Fibroblast of the aortic adventitia (primary cell): ENCODE data around the gene GRM5. TPM values are rescaled to one million over a fixed set of nuclear protein-coding genes. Genes with fewer than 3 reads are reported as not detected.
"Not testable (repeated sequence)": the region's sequence is repeated elsewhere in the genome, so short reads cannot be mapped to it uniquely, and the experiment has no call there.

Experiments used
- DNase-seq: peaks from one replicate; pipeline ENCODE4 v3.0.0-alpha.2; 2010; ENCODE audit warnings: low read depth
- H3K4me3 ChIP-seq: 2 replicates; pipeline ENCODE4 v1.5.1; 2011; ENCODE audit warnings: low read depth, mild to moderate bottlenecking, control low read depth, low read length, moderate library complexity
- total RNA-seq: library from RNA; depleted of rRNA; stranded (reverse); fragments of >200 nt; gene quantifications from 2 replicates; pipeline ENCODE4 v1.2.3, GENCODE V29; 2012; ENCODE audit warnings: low replicate concordance
- TF ChIP-seq, protein P1 (sequence below): IDR thresholded peaks from 2 replicates; pipeline ENCODE4 v1.5.1; 2011; ENCODE audit warnings: mild to moderate bottlenecking, low read length, control low read depth, inconsistent platforms; ENCODE audit not compliant: insufficient read depth

The GRM5 gene
- total RNA-seq: under 0.01 TPM in 1 of 2 replicates, not detected in the other

DNA sequence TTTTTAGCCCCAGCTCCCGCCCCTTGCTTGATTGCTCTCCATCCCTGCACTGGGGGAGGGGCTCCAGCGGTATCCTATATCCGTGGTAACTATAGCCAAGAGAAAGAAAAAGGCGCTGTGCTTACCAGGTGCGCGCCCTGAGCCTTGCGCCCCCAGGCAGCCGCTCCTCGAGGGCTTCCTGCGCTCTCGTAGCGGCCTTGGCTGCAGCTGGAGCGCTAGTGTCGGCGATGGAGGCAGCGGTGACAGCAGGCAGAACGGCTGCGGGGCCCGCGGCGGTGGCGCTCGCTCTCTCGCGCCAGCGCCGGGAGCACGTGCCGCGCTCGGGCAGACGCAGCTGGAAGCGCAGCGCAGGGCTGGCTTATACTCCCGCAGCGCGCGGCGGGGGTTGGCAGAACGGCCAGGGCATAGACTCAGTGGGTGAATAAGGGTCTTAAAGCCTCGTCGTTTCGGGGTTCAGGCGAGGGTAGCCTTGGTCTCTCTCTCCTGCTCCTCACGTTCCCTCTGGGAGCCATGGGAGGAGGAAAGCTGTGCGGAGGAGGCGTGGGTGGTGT, at the start of gene GRM5:
GRM5 (minus strand) TSS at position 332 of the 551 bp plus-strand sequence. CDS start 18,110 bp downstream, outside the sequence.
- not testable (repeated sequence) for DNase-seq, H3K4me3 ChIP-seq

DNA sequence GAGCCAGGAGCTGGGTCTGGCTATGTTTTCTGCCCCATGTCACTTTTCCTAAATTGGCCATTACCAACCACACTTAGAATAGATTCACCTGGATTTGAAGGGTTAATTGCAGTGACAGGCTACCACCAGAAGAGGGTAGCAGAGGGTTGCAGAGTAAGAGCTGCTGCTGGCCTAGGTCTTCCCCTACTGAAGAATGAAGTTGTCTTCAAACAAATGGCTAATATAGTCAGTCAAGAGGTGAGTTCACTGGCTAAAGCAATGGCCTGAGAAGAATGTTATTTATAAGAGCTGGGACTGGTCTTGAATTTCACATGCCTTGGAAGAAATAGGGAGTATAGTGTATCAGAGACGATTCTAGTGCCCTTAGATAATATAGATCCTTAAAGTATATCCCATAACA, 32.2 kb upstream of the GRM5 start:
- TF ChIP-seq, protein P1, sequence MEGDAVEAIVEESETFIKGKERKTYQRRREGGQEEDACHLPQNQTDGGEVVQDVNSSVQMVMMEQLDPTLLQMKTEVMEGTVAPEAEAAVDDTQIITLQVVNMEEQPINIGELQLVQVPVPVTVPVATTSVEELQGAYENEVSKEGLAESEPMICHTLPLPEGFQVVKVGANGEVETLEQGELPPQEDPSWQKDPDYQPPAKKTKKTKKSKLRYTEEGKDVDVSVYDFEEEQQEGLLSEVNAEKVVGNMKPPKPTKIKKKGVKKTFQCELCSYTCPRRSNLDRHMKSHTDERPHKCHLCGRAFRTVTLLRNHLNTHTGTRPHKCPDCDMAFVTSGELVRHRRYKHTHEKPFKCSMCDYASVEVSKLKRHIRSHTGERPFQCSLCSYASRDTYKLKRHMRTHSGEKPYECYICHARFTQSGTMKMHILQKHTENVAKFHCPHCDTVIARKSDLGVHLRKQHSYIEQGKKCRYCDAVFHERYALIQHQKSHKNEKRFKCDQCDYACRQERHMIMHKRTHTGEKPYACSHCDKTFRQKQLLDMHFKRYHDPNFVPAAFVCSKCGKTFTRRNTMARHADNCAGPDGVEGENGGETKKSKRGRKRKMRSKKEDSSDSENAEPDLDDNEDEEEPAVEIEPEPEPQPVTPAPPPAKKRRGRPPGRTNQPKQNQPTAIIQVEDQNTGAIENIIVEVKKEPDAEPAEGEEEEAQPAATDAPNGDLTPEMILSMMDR: peak; percentile 69
- not testable (repeated sequence) for H3K4me3 ChIP-seq
- peak; percentile 37 for DNase-seq

DNA sequence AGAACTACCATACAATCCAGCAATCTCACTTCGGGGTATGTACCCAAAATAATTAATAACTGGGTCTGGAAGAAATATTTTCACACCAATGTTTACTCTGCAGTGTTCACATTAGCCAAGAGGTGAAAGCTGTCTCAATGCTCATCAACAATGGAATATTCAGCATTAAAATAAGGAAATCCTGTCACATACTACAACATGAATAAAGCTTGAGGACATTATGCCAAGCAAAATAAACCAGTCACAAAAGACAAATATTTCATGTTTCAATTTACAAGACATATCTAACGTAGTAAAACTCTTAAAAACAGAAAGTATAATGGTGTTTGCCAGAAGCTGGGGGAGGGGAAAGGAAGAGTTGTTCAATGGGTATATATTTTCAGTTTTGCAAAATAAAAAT, 28.0 kb upstream of the GRM5 start:
- not testable (repeated sequence) for H3K4me3 ChIP-seq, DNase-seq

DNA sequence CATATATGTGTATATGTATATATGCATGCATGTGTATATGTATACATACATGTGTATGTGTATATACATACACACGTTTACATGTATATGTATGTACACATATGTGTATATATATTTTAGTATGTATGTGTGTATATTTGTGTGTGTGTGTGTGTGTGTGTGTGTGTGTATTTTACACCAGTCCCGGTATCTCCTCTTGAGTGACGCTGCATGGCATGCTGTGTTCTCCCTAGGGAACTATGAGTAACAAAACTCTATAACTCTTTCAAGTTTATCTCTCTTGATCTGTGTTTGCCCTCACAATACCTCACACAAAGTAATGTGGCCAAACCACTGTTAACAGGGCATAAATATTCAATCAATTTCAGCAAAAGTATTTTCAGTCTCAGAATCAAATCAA, 19.2 kb upstream of the GRM5 start:
- not testable (repeated sequence) for DNase-seq, H3K4me3 ChIP-seq

GRCh38 chr11:89070911-89071310, 5.1 kb upstream of the GRM5 start:
- not testable (repeated sequence) for DNase-seq, H3K4me3 ChIP-seq

DNA sequence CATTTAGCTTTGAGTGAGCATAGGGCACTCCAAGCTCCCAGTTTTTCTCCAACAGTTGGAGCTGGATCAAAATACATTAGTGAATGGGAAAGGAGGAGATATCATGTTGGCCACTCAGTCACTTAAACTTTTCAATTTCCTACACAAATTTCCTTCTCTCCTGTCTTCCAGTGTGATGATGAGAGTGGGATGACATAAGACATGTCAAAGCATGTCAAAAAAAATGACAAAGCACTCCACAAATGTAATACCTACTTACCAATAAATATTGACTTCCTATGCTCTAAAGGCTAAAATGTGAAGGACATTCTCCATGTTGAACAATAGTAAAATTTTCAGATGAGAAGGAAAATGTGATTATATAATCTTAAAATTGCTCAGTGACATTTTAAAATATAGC, 1.5 kb upstream of the GRM5 start:
- no peak for DNase-seq
- TF ChIP-seq, protein P1: no peak
- no peak overlapping the region for H3K4me3 ChIP-seq

DNA sequence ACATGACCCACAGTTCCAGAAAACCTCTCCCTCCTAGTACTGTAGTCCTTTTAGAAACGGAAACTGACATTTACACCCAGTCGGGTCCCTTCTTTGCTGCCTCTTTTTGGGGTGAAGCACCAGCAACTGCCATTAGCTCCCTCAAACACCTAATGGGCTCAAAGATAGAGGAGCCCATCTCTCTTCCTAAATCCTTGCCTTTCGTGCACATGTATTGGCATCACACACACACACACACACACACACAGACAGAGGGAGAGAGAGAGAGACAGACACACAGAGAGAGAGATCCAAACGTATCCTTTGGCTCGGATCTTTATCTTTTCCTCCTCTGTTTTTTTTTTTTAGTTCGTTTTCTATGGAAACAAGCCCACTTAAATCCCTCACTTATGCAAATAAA, 716 bp downstream of the GRM5 start:
- TF ChIP-seq, protein P1: no peak
- no peak overlapping the region for H3K4me3 ChIP-seq
- no peak for DNase-seq

DNA sequence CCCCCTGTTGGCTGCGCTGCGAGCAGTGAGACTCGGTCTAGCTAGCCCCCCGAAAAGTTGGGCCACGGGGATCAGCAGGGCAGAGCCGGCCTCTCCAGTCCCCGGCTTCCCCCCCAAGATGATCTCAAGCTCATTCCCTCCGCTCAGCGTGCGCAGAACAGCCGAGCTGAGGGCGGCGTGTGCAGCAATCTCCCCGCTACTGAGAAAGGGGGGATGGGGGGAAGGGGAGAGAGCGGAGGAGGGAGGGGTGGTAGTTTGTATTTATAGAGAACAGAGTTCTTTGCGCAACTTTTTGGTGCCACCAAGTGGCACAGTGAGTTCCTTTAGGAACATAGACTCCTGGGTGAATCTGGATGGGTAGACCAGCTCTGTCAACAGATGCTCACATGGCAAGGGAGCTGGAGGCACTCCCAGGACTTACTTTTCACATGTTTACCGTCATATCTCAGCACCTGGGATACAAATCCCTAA, 2.3 kb downstream of the GRM5 start:
- not testable (repeated sequence) for H3K4me3 ChIP-seq, DNase-seq

DNA sequence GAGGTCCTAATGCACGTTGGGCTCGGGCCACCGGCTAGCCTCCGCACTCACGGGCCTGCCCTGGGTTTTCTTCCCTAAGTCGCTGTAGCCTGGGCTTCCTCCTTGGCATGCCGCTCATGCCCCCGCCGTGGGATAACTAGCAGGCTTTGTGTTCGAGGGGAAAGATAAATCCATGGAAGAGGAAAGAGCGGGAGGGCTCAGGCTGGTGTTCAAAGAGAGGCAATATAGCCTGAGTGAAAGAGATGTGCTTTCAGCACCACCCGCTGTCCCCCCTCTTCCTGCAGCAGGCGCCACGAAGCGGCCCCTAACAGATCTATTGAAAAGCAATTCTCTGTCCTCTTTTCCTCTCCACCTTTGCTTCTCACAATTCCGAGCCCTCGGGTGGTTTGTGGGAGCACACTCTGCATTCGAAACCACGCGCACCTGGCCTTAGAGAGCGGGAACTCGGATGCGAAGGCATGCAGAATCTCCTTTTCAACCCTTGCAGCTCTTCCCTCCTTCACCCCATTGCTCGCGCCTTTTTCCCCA, 2.9 kb downstream of the GRM5 start:
- H3K4me3 ChIP-seq, DNase-seq: not testable (repeated sequence)

DNA sequence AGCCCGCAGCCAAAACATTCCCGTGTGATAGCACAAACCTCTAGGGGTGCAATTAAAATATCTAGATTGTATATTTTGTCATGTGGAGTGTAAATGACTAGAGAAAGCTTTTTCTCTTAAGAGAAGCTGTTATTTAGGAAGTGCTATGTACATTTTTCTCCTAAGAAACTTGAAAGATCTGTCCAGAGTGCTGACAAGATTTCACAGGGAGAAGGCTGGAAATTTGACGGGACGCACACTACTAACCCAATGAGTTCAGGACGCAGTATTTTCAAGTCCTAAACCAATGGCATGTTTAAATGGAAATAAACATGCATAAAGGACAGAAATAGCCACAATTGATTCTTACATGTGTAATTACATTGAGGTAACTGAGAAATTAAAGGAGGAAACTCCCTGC, 3.9 kb downstream of the GRM5 start:
- not testable (repeated sequence) for H3K4me3 ChIP-seq
- DNase-seq: peak; percentile 5

GRCh38 chr11:89057406-89057805, 8.4 kb downstream of the GRM5 start:
- H3K4me3 ChIP-seq, DNase-seq: not testable (repeated sequence)
